ENCODE data around the gene OR11G2. TPM values are rescaled to one million over a fixed set of nuclear protein-coding genes. Genes with fewer than 3 reads are reported as not detected.
"Not testable (repeated sequence)": the region's sequence is repeated elsewhere in the genome, so short reads cannot be mapped to it uniquely, and the experiment has no call there.

The OR11G2 gene
- total and polyA plus RNA-seq, 12 donors: not detected

DNA sequence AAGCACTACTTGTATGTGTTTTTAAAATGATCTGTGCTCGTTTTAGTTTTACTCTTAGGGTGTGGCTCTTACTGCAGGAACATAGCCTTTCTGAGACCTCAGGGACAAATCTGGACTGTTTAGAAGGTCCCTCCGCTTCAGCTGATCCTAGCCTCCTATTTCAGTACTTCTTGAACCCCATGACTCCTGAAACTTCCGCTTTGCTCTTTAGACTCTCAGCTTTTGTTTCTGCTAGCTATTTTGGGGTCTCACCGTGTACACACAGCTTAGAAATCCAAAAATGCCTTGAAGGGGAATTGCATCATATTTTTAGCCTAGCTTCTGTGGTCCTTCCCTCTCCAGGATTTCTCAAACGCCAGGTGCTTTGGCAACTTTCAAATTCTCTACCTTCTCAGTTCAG, 8.3 kb downstream of the OR11G2 start:
- intact Hi-C loops (cut with DNase I): no loop called here
- Histone ChIP-seq H3K27me3 (no peaks in the 10 kb centered on the region), H3K9me3 (replicated peaks in 1 of 3) (no peaks in the 10 kb centered on the region), H3K27ac (no peak overlapping the region), H3K36me3 (replicated peaks in 1 of 2) (no peaks in the 10 kb centered on the region), H3K4me3 (no peak overlapping the region), H3K4me1 (replicated peaks in 1 of 2) (no peaks in the 10 kb centered on the region)
- 44 to 53% (median 45%) methylated on average over 5 of the region's 5 CpGs for WGBS, 4 donors
- no peak for DNase-seq
- TF ChIP-seq, protein P1, sequence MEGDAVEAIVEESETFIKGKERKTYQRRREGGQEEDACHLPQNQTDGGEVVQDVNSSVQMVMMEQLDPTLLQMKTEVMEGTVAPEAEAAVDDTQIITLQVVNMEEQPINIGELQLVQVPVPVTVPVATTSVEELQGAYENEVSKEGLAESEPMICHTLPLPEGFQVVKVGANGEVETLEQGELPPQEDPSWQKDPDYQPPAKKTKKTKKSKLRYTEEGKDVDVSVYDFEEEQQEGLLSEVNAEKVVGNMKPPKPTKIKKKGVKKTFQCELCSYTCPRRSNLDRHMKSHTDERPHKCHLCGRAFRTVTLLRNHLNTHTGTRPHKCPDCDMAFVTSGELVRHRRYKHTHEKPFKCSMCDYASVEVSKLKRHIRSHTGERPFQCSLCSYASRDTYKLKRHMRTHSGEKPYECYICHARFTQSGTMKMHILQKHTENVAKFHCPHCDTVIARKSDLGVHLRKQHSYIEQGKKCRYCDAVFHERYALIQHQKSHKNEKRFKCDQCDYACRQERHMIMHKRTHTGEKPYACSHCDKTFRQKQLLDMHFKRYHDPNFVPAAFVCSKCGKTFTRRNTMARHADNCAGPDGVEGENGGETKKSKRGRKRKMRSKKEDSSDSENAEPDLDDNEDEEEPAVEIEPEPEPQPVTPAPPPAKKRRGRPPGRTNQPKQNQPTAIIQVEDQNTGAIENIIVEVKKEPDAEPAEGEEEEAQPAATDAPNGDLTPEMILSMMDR (IDR thresholded peaks at IDR 0.05): no peak
- no peak for TF ChIP-seq POLR2A (IDR thresholded peaks at IDR 0.05)

DNA sequence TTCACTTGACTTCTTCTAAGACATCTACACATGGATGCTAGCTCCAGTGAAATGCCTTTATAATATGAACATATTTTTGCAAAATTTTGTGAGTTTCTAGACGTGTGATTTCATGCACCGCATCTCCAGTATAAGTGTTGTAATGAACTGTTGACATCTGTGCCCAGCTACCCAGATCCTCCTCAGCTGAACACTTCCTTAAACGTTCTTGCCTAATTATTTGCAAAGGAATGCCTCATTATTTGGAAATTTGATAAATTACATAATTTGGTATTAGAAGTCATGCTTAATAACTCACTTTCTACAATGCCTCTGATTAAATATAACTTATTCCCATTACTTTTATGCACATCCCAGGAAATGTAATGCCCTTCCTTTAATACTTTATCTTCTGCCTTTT, 14.0 kb downstream of the OR11G2 start:
- 41 to 53% (median 48%) methylated on average over 3 of the region's 3 CpGs for WGBS, 4 donors
- no peaks in the 10 kb centered on the region for H3K36me3 ChIP-seq (replicated peaks in 1 of 2)
- intact Hi-C loops (cut with DNase I): no loop called here
- no peaks in the 10 kb centered on the region for H3K9me3 ChIP-seq (replicated peaks in 1 of 3)
- TF ChIP-seq POLR2A (IDR thresholded peaks at IDR 0.05): no peak
- no peak for DNase-seq
- H3K4me3 ChIP-seq: no peak overlapping the region
- no peak overlapping the region for H3K27ac ChIP-seq
- H3K4me1 ChIP-seq (replicated peaks in 1 of 2): no peaks in the 10 kb centered on the region
- no peaks in the 10 kb centered on the region for H3K27me3 ChIP-seq

DNA sequence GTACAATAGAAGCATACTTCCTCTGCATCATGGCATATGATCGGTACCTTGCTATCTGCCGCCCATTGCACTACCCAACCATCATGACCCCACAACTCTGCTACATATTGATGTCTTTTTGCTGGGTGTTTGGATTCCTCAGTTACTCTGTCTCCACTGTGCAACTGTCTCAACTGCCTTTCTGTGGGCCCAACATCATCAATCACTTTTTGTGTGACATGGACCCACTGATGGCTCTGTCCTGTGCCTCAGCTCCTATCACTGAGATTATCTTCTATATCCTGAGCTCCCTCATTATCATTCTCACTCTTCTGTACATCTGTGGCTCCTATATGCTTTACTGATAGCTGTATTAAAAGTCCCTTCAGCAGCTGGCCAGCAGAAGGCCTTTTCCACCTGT, 18.9 kb downstream of the OR11G2 start:
- TF ChIP-seq POLR2A (IDR thresholded peaks at IDR 0.05): no peak
- TF ChIP-seq, protein P1 (IDR thresholded peaks at IDR 0.05): no peak
- H3K27ac ChIP-seq: no peak overlapping the region
- WGBS, 4 donors: 58 to 83% (median 75%) methylated on average over 2 of the region's 2 CpGs
- H3K9me3 ChIP-seq (replicated peaks in 1 of 3): no peaks in the 10 kb centered on the region
- H3K36me3 ChIP-seq (replicated peaks in 1 of 2): no peaks in the 10 kb centered on the region
- no peaks in the 10 kb centered on the region for H3K4me1 ChIP-seq (replicated peaks in 1 of 2)
- H3K4me3 ChIP-seq: no peak overlapping the region
- intact Hi-C loops (cut with DNase I): no loop called here
- DNase-seq: no peak
- no peaks in the 10 kb centered on the region for H3K27me3 ChIP-seq

GRCh38 chr14:20212406-20212805, 21.7 kb downstream of the OR11G2 start:
- H3K4me1 ChIP-seq (replicated peaks in 1 of 2); H3K9me3 ChIP-seq (replicated peaks in 1 of 3); H3K4me3 ChIP-seq; intact Hi-C loops (cut with DNase I); DNase-seq; H3K27me3 ChIP-seq; H3K36me3 ChIP-seq (replicated peaks in 1 of 2); H3K27ac ChIP-seq: not testable (repeated sequence)
- 87 to 95% (median 91%) methylated on average over 7 to 21 of the region's 28 CpGs; no CpG with 5 or more reads in 1 of the 4 donors for WGBS, 4 donors

DNA sequence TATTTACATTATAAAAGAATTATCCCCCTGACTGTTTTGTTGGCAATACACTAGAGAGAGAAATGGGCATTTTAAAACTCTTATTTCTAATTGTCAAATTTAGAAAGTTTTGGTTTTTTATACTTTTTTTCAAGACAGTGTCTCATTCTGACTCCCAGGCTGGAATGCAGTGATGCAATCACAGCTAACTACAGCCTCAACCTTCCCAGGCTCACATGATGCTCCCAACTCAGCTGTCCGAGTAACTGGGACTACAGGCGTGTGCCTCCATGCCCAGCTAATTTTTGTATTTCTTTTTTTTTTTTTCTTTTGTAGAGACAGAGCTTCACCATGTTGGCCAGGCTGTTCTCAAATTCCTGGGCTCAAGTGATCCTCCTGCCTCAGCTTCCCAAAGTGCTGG, 24.5 kb downstream of the OR11G2 start:
- intact Hi-C loops (cut with DNase I): no loop called here
- no peaks in the 10 kb centered on the region for H3K27me3 ChIP-seq
- no peaks in the 10 kb centered on the region for H3K4me1 ChIP-seq (replicated peaks in 1 of 2)
- H3K4me3 ChIP-seq: no peak overlapping the region
- TF ChIP-seq, protein P1 (IDR thresholded peaks at IDR 0.05): no peak
- no peak for TF ChIP-seq POLR2A (IDR thresholded peaks at IDR 0.05)
- WGBS, 4 donors: 38 to 70% (median 55%) methylated on average over 2 of the region's 2 CpGs
- no peaks in the 10 kb centered on the region for H3K9me3 ChIP-seq (replicated peaks in 1 of 3)
- H3K36me3 ChIP-seq (replicated peaks in 1 of 2): no peaks in the 10 kb centered on the region
- H3K27ac ChIP-seq: no peak overlapping the region
- no peak for DNase-seq
